ENCODE measurements around the gene CGRRF1.

The CGRRF1 gene

DNA sequence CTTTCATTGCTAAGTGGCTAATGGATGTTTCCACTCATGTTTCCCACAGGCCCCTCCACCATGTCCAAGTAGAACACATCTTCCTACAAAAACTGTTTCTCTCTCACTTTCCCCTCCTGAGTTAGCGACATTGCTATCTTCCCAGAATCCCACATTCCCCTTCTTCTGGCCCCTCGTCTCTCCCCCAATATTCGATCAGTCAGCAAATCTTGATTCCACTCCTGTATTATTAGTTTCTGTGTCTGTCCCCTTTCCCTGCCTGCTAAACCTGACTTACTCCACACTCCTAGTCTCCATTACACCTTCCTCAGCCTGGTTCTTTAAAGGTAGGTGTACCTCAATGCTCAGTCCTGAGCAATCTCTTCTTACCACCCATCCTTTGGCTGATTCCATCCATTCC, 37.9 kb downstream of the CGRRF1 start:
- TF ChIP-seq GATA1 (IDR thresholded peaks at IDR 0.05; ENCODE audit: low read depth, low read length) (no peak), POLR2A (IDR thresholded peaks at IDR 0.05; ENCODE audit: low read length) (no peak)
- DNase-seq, result no peak

DNA sequence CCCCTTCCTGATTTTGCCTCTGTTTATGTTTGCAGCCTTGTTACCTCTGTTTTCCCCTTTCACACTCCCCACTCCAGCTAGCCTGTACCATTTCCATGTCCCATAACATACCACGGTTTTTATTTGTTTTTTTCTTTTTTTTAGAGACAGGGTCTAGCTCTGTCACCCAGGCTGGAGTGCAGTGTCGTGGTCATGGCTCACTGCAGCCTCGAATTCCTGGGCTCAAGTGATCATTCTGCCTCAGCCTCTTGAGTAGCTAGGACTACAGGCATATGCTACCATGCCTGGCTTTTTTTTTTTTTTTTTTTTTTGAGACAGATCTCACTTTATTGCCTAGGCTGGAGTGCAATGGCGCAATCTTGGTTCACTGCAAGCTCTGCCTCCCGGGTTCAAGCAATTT, 38.8 kb downstream of the CGRRF1 start:
- no peak for DNase-seq

DNA sequence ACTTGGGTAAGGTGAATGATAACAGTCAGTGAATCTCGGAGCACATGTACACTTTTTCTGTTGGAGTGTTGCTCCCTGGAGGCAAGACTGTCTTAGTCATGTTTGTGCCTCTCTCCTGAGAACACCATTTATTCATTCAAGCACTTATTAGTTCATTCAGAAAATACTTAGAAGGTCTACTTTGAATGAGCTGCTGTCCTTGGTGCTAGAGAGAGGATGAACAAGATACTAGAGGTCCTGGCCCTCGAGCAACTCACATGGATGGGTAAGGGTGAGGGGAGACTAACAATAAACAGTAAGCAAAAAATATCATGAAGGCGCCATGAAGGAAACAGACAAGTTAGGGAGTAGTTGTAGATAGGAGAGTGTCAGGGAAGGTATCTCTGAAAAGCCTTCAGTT, 40.2 kb downstream of the CGRRF1 start:
- no peak for TF ChIP-seq POLR2A (IDR thresholded peaks at IDR 0.05; ENCODE audit: low read length)
- TF ChIP-seq GATA1 (IDR thresholded peaks at IDR 0.05; ENCODE audit: low read depth, low read length), result no peak
- no peak for DNase-seq

More for the DNA sequence above, 38.8 kb downstream of the CGRRF1 start:
- TF ChIP-seq GATA1 (IDR thresholded peaks at IDR 0.05; ENCODE audit: low read depth, low read length) (no peak), POLR2A (IDR thresholded peaks at IDR 0.05; ENCODE audit: low read length) (no peak)

DNA sequence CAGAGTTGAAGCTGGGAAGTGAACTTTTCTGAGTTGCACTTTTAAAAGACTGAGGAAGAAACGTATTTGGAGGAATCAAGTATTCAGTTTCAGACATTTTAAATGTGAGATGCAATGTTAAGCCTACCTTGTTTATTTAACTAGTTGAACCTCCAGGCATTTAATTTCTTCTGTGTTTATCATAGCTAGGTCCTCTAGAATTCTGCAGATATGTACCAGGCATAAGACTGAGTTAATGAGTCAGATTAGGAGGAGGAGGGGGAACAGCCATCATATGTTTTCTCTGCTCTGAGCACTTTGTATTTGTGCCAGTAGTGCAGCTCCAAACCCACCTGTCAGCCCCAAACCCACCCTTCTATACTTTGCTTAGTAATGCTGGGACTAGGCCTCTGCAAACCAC, 40.8 kb downstream of the CGRRF1 start:
- no peak for TF ChIP-seq GATA1 (IDR thresholded peaks at IDR 0.05; ENCODE audit: low read depth, low read length)
- no peak for TF ChIP-seq POLR2A (IDR thresholded peaks at IDR 0.05; ENCODE audit: low read length)
- DNase-seq, result no peak

DNA sequence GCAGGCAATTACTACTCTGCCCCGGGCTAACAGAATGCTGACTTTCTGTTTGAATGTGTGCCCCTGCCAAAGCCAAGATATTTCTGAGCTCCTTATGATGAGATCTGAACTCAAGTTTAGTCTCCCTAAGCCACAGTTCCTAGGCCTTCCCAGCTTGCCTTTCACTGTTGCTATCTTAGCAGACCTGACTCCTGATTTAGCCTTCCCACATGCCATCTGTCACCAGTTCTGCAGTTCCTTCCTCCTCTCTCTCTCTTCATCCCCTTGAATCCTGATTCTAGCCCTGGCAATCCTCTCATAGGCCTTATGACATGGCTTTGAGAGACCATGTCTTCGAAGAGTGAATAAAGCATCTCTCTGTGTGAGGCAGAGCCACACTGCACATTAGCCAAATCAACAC, 44.7 kb downstream of the CGRRF1 start:
- TF ChIP-seq POLR2A (IDR thresholded peaks at IDR 0.05; ENCODE audit: low read length), result no peak
- TF ChIP-seq GATA1 (IDR thresholded peaks at IDR 0.05; ENCODE audit: low read depth, low read length), result no peak

GRCh38 chr14:54555651-54556050, 45.9 kb downstream of the CGRRF1 start:
- TF ChIP-seq POLR2A (IDR thresholded peaks at IDR 0.05; ENCODE audit: low read length), result no peak
- no peak for TF ChIP-seq GATA1 (IDR thresholded peaks at IDR 0.05; ENCODE audit: low read depth, low read length)
- DNase-seq, result no peak

More for the DNA sequence above, 44.7 kb downstream of the CGRRF1 start:
- no peak for DNase-seq

- DNase-seq, result no peak
- TF ChIP-seq GATA1 (IDR thresholded peaks at IDR 0.05; ENCODE audit: low read depth, low read length) (no peak), POLR2A (IDR thresholded peaks at IDR 0.05; ENCODE audit: low read length) (no peak)
Measured at GRCh38 chr14:54556535-54556934, 46.8 kb downstream of the CGRRF1 start.

GRCh38 chr14:54562334-54562733, 52.6 kb downstream of the CGRRF1 start:
- TF ChIP-seq POLR2A (IDR thresholded peaks at IDR 0.05; ENCODE audit: low read length) (no peak), GATA1 (IDR thresholded peaks at IDR 0.05; ENCODE audit: low read depth, low read length) (no peak)
- DNase-seq, result no peak

GRCh38 chr14:54564071-54564867, 54.6 kb downstream of the CGRRF1 start:
- TF ChIP-seq POLR2A (IDR thresholded peaks at IDR 0.05; ENCODE audit: low read length), result no peak
- TF ChIP-seq GATA1 (IDR thresholded peaks at IDR 0.05; ENCODE audit: low read depth, low read length), result no peak
- peak; percentile 49 to 67 for DNase-seq

DNA sequence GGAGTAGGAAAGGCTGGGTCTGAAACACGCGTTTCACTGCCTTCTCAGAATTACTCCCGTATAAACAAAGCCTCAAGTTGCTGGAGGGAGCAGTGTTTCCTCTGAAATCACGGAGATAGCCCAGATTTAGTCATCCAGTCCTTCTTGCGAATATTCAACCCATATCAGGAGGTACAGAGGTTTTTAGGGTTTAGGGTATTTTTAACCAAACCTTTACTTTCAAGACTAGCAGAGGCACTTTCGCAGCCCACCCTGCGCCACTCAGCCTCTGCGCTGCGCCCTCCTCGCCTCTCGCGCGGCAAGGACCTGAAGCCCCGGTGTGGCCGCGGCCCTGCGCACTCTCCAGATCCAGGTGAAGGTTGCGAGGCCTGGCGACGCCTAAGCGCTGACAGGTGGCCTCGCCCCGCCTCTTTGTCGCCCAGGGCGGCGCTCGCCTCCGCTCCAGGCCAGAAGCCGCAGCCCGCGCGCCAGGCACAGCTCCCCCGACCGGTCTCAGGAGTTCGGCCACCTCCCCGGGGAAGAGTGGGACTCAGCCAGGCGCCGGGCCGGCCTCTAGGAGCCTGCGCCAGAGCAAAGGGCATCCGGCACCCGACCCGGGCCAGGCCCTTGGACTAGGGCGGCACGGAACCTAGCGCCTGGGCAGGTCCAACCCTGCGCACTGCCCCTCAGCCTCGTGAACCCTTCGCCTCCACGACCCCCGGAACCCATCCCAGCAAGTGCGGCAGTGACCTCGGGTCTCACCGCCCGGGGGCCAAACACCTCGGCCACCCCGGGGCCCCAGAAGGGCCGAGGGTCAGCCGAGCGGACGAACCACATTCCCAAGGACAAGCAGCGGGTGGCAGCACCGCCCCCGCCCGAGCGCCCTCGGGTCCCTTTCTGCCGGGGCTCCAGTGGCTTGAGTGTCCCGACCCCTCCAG, 55.4 kb downstream of the CGRRF1 start:
- DNase-seq, result peak; percentile 28 to 45
- TF ChIP-seq GATA1 (IDR thresholded peaks at IDR 0.05; ENCODE audit: low read depth, low read length), result no peak
- TF ChIP-seq POLR2A (IDR thresholded peaks at IDR 0.05; ENCODE audit: low read length), result peak; percentile 13

GRCh38 chr14:54565785-54566409, 56.2 kb downstream of the CGRRF1 start:
- DNase-seq, result peak; percentile 77 to 84
- TF ChIP-seq GATA1 (IDR thresholded peaks at IDR 0.05; ENCODE audit: low read depth, low read length) (no peak), POLR2A (IDR thresholded peaks at IDR 0.05; ENCODE audit: low read length) (peak; percentile 33)

- TF ChIP-seq POLR2A (IDR thresholded peaks at IDR 0.05; ENCODE audit: low read length) (no peak), GATA1 (IDR thresholded peaks at IDR 0.05; ENCODE audit: low read depth, low read length) (no peak)
- DNase-seq, result peak; percentile 63 to 67
Measured at GRCh38 chr14:54566410-54567223, 56.9 kb downstream of the CGRRF1 start, which contains the start of gene SAMD4A. SAMD4A (plus strand) TSS chr14:54567128; CDS start chr14:54567917, 789 bp downstream.

DNA sequence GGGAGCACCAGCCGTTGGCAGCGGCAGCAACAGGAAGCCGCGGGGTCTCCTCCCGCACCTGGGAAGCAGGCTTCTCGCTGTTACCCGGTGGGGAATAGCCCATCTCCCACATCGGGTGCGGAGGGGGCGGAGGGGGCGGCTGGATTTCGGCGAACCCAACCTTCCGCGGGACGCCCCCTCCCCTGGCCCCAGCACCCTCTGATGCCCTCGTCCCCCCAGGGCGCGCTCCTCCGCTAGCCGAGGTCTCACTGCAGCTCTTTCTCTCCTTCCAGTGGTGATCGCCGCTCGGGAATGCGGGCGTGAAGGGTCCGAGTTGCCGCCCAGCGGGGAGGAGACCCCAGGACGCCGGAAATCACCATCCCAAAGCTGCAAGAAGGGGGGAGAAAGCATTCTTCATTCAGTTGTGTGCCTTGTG, 57.5 kb downstream of the CGRRF1 start:
- DNase-seq, result peak in 1 of 2 experiments; percentile 33
- TF ChIP-seq POLR2A (IDR thresholded peaks at IDR 0.05; ENCODE audit: low read length) (no peak), GATA1 (IDR thresholded peaks at IDR 0.05; ENCODE audit: low read depth, low read length) (no peak)
